ENCODE results near the gene SMCO2. TPM values are rescaled to one million over a fixed set of nuclear protein-coding genes. Genes with fewer than 3 reads are reported as not detected.

SMCO2 gene
- total and polyA plus RNA-seq, 2 of the 13 experiments (the other 11 are each of a cell fraction or from before 2014, with no cell fraction given) = 0.15 TPM; not detected in 1

DNA sequence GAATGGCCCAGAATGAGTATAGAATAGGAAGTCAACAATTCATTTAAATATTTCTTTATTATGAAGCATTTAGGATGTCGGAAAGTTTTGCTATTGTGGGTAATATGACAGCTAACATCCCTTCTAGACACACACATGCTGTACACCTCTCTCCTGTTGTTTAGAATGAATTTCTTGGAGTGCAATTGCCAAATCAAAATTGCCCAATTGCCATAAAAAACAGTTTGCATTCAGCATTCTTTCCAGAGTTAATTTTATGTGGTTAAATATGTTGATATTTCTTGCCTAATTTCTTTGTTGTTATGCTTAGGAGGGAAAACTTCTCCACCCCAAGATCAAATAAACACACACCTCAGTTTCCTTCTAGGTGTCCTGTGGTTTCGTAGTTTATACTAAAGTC lies 16.9 kb upstream of the SMCO2 start (continued):
- TF ChIP-seq, protein P1, sequence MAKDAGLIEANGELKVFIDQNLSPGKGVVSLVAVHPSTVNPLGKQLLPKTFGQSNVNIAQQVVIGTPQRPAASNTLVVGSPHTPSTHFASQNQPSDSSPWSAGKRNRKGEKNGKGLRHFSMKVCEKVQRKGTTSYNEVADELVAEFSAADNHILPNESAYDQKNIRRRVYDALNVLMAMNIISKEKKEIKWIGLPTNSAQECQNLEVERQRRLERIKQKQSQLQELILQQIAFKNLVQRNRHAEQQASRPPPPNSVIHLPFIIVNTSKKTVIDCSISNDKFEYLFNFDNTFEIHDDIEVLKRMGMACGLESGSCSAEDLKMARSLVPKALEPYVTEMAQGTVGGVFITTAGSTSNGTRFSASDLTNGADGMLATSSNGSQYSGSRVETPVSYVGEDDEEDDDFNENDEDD (CRISPR knock-in tag; IDR thresholded peaks at IDR 0.05; ENCODE audit: borderline replicate concordance) = no peak
- no peak for TF ChIP-seq ETV6 (CRISPR knock-in tag; conservative IDR thresholded peaks at IDR 0.05)
- TF ChIP-seq, protein P2, sequence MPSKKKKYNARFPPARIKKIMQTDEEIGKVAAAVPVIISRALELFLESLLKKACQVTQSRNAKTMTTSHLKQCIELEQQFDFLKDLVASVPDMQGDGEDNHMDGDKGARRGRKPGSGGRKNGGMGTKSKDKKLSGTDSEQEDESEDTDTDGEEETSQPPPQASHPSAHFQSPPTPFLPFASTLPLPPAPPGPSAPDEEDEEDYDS (CRISPR knock-in tag; IDR thresholded peaks at IDR 0.05) = no peak

DNA sequence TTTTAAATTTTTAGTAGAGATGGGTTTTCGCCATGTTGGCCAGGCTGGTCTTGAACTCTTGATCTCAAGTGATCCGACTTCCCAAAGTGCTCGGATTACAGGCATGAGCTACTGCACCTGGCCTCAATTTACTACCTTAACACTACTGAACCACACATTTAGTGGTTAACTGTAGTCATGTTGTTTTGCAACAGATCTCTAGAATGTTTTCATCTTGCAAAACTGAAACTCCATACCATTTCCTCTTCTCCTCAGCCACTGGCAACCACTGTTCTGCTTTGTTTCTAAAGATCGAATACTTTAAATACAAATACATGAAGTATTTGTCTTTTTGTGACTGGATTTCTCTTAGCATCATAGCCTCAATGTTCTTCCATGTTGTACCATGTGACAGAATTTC lies 15.4 kb upstream of the SMCO2 start:
- in situ Hi-C loops (cut with HindIII; ENCODE audit: extremely low pct_ligation_motif_present, low pct_unique_long_range_greater_than_20kb) (loop anchor here (5.0 kb wide), 1 partner anchor 221 kb away; no protein-coding TSS in a partner anchor), intact Hi-C loops (cut with micrococcal nuclease; ENCODE audit: unreplicated experiment) (no loop called here)
- Histone ChIP-seq H3K4me3 (replicated peaks in 1 of 3; ENCODE audit: insufficient read depth in 1 of 3, low read depth in 2 of 3, low read length in 3 of 3) (no peak overlapping the region), H3K4me1 (ENCODE audit: insufficient read depth, low read length) (peaks cover 9% of the 10 kb centered on the region), H3K27me3 (ENCODE audit: control insufficient read depth in 1 of 2, insufficient read depth in 2 of 2, low read length in 2 of 2) (no peaks in the 10 kb centered on the region), H3K4me2 (ENCODE audit: low read depth, low read length) (no peak overlapping the region), H4K20me1 (ENCODE audit: insufficient read depth, low read length) (no peaks in the 10 kb centered on the region), H3K9me3 (ENCODE audit: low read length) (no peaks in the 10 kb centered on the region), H2AFZ (ENCODE audit: low read length) (no peak overlapping the region), H3K79me2 (ENCODE audit: insufficient read depth, low read length) (no peaks in the 10 kb centered on the region), H3K27ac (ENCODE audit: extremely low read length, insufficient read depth, low read length) (no peak overlapping the region), H3K9ac (ENCODE audit: insufficient read depth, low read depth, low read length) (no peak overlapping the region), H3K36me3 (replicated peaks in 1 of 2; ENCODE audit: control insufficient read depth in 1 of 2, insufficient read depth in 2 of 2, low read length in 2 of 2) (no peaks in the 10 kb centered on the region)
- WGBS (ENCODE audit: low lambda C conversion rate) = 92% methylated on average over 4 of the region's 4 CpGs
- FAIRE-seq (no peak), DNase-seq (ENCODE audit: low spot score) (no peak), ATAC-seq (no peak)
- ChIA-PET CTCF (ENCODE audit: low intra/inter-chr PET ratio, low total read pairs) (no interaction called here), POLR2A (no interaction called here)
- TF ChIP-seq, protein P3, sequence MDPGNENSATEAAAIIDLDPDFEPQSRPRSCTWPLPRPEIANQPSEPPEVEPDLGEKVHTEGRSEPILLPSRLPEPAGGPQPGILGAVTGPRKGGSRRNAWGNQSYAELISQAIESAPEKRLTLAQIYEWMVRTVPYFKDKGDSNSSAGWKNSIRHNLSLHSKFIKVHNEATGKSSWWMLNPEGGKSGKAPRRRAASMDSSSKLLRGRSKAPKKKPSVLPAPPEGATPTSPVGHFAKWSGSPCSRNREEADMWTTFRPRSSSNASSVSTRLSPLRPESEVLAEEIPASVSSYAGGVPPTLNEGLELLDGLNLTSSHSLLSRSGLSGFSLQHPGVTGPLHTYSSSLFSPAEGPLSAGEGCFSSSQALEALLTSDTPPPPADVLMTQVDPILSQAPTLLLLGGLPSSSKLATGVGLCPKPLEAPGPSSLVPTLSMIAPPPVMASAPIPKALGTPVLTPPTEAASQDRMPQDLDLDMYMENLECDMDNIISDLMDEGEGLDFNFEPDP (CRISPR knock-in tag; conservative IDR thresholded peaks at IDR 0.05) = no peak
- TF ChIP-seq KLF15 (CRISPR knock-in tag; IDR thresholded peaks at IDR 0.05; ENCODE audit: borderline replicate concordance) (no peak), ZNF460 (CRISPR knock-in tag; IDR thresholded peaks at IDR 0.05; ENCODE audit: borderline replicate concordance) (no peak), ZNF24 (IDR thresholded peaks at IDR 0.05) (no peak), EHMT2 (IDR thresholded peaks at IDR 0.05; ENCODE audit: borderline replicate concordance, low read depth, low read length) (no peak), MYC (CRISPR knock-in tag; IDR thresholded peaks at IDR 0.05; ENCODE audit: borderline replicate concordance) (no peak), ZNF672 (CRISPR knock-in tag; IDR thresholded peaks at IDR 0.05) (no peak)
- TF ChIP-seq, protein P4, sequence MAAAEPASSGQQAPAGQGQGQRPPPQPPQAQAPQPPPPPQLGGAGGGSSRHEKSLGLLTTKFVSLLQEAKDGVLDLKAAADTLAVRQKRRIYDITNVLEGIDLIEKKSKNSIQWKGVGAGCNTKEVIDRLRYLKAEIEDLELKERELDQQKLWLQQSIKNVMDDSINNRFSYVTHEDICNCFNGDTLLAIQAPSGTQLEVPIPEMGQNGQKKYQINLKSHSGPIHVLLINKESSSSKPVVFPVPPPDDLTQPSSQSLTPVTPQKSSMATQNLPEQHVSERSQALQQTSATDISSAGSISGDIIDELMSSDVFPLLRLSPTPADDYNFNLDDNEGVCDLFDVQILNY (CRISPR knock-in tag; conservative IDR thresholded peaks at IDR 0.05) = no peak
- no TSS peak for BruUV-seq (replicated peaks)

All from HepG2 (cell line).